Endothelial cell of umbilical vein (primary cell): ENCODE results near the gene PFKP. TPM values are rescaled to one million over a fixed set of nuclear protein-coding genes. Genes with fewer than 3 reads are reported as not detected.

ENCODE experiments used
- BruUV-seq: library from RNA; stranded (reverse); fragments of 400-500 nt; replicated peaks from 2 replicates; lab custom pipeline; 2021; lab: Mats Ljungman, UMichigan
- CTCF ChIA-PET: fragments of 300-600, 350-600 bp; sonication (Branson Sonifier 250); formaldehyde crosslinking; loops from one replicate; lab custom pipeline; 2021; ENCODE audit warnings: antibody characterized with exemption, inconsistent platforms; lab: Charles Lee
- POLR2A ChIA-PET: fragments of 300-600, 350-600 bp; sonication (Branson Sonifier 250); formaldehyde crosslinking; loops from one replicate; lab custom pipeline; 2021; ENCODE audit warnings: antibody characterized with exemption, inconsistent platforms; lab: Charles Lee
- DNase-seq: peaks from one replicate; pipeline ENCODE4 v3.0.0-alpha.2; 2011; ENCODE audit warnings: low read depth, low spot score
- FAIRE-seq: peaks from 2 replicates; lab custom pipeline; 2011; peaks lifted over from hg19 to GRCh38; lab: Jason Lieb, UNC
- H2AFZ ChIP-seq: 2 replicates; pipeline ENCODE4 v1.6.0; 2012; ENCODE audit warnings: low read depth, low read length, control low read depth, inconsistent platforms
- H3K27ac ChIP-seq: 2 replicates; pipeline ENCODE4 v1.5.1; 2011; ENCODE audit warnings: low read depth, mild to moderate bottlenecking, control low read depth, low read length, moderate library complexity; ENCODE audit not compliant: insufficient read depth
- H3K27me3 ChIP-seq, 2 experiments: 2 replicates each; pipeline versions ENCODE4 v1.6.0 to v1.6.1; 2011; ENCODE audit warnings: low read length in 2 of 2, mixed read lengths in 1 of 2; ENCODE audit not compliant: control insufficient read depth in 2 of 2, insufficient read depth in 2 of 2
- H3K36me3 ChIP-seq, 2 experiments: 2 replicates in 1 of 2; 3 replicates in 1 of 2; pipeline ENCODE4 v1.5.1; 2011; ENCODE audit warnings: low read length in 2 of 2, mild to moderate bottlenecking in 1 of 2, moderate library complexity in 1 of 2; ENCODE audit not compliant: control insufficient read depth in 2 of 2, insufficient read depth in 2 of 2; ENCODE audit errors: extremely low read depth in 1 of 2
- H3K4me1 ChIP-seq: 3 replicates; pipeline ENCODE4 v1.5.1; 2011; ENCODE audit warnings: mild to moderate bottlenecking, low read length; ENCODE audit not compliant: control insufficient read depth, insufficient read depth; ENCODE audit errors: extremely low read depth
- H3K4me2 ChIP-seq: 2 replicates; pipeline ENCODE4 v1.6.1; 2011; ENCODE audit warnings: low read length, control low read depth, mixed read lengths; ENCODE audit not compliant: insufficient read depth
- H3K4me3 ChIP-seq, 3 experiments: fragments of 200-600 bp in 1 of 3; sonication (generic), shearing (Covaris generic) in 1 of 3; replicated peaks in 1 of 3; 2 replicates each; pipeline ENCODE4 v1.5.1; 2011 to 2016; ENCODE audit warnings: control low read depth in 3 of 3, low read length in 3 of 3, mild to moderate bottlenecking in 2 of 3, inconsistent platforms in 1 of 3, low read depth in 1 of 3, moderate library complexity in 1 of 3; ENCODE audit not compliant: insufficient read depth in 1 of 3
- H3K79me2 ChIP-seq: 2 replicates; pipeline ENCODE4 v1.6.0; 2012; ENCODE audit warnings: low read length, inconsistent platforms; ENCODE audit not compliant: control insufficient read depth, insufficient read depth
- H3K9ac ChIP-seq: replicated peaks from 2 replicates; pipeline ENCODE3; 2011; ENCODE audit warnings: low read length, control low read depth; ENCODE audit not compliant: insufficient read depth; ENCODE audit errors: extremely low read depth
- H3K9me1 ChIP-seq: replicated peaks from 3 replicates; pipeline ENCODE4 v1.6.0; 2011; ENCODE audit warnings: mild to moderate bottlenecking, low read length; ENCODE audit not compliant: control insufficient read depth, insufficient read depth; ENCODE audit errors: extremely low read depth
- H3K9me3 ChIP-seq: replicated peaks from 2 replicates; pipeline ENCODE4 v1.5.1; 2012; ENCODE audit warnings: low read length, inconsistent platforms; ENCODE audit not compliant: control insufficient read depth, insufficient read depth
- H4K20me1 ChIP-seq: replicated peaks from 2 replicates; pipeline ENCODE3; 2011; ENCODE audit warnings: mild to moderate bottlenecking, low read length; ENCODE audit not compliant: control insufficient read depth, insufficient read depth; ENCODE audit errors: extremely low read depth
- CTCF ChIP-seq, 2 donors: IDR thresholded peaks; 1 replicate in 1 of 2; 2 replicates in 1 of 2; pipeline ENCODE4 v1.5.1; 2011; ENCODE audit warnings: low read length in 2 of 2, mild to moderate bottlenecking in 2 of 2, moderate library complexity in 2 of 2, control low read depth in 1 of 2, inconsistent platforms in 1 of 2, low read depth in 1 of 2; ENCODE audit not compliant: insufficient read depth in 1 of 2; ENCODE audit errors: extremely low read depth in 1 of 2
- EZH2 ChIP-seq: IDR thresholded peaks from 2 replicates; pipeline ENCODE4 v1.6.1; 2012; ENCODE audit warnings: borderline replicate concordance, low read depth, mild to moderate bottlenecking, moderate library complexity, low read length, inconsistent platforms; ENCODE audit not compliant: severe bottlenecking
- FOS ChIP-seq: IDR thresholded peaks from 2 replicates; pipeline ENCODE4 v1.6.1; 2011; ENCODE audit warnings: mild to moderate bottlenecking, low read length, moderate library complexity, borderline replicate concordance; ENCODE audit not compliant: insufficient read depth
- GATA2 ChIP-seq: IDR thresholded peaks from 2 replicates; pipeline ENCODE4 v1.7.0; 2011; ENCODE audit warnings: low read depth, mild to moderate bottlenecking, moderate library complexity, mixed read lengths, low read length; ENCODE audit not compliant: insufficient read length, insufficient read depth
- JUN ChIP-seq: IDR thresholded peaks from 2 replicates; pipeline ENCODE4 v1.6.1; 2011; ENCODE audit warnings: borderline replicate concordance, low read depth; ENCODE audit not compliant: insufficient read length, insufficient read depth
- MAX ChIP-seq: IDR thresholded peaks from 2 replicates; pipeline ENCODE4 v1.6.1; 2011; ENCODE audit not compliant: insufficient read depth, insufficient read length
- MYC ChIP-seq: IDR thresholded peaks from one replicate; pipeline ENCODE4 v1.6.1; 2011; ENCODE audit warnings: mild to moderate bottlenecking, low read depth, low read length
- POLR2A ChIP-seq: IDR thresholded peaks from 2 replicates; pipeline ENCODE4 v1.6.1; 2012; ENCODE audit warnings: low read depth, mild to moderate bottlenecking, control low read depth, low read length
- POLR2AphosphoS5 ChIP-seq: IDR thresholded peaks from 2 replicates; pipeline ENCODE4 v1.6.1; 2012; ENCODE audit warnings: low read depth, mild to moderate bottlenecking, control low read depth, low read length, moderate library complexity; ENCODE audit not compliant: insufficient read depth
- dilution Hi-C: fragments of 300-500 bp; cut with MboI; formaldehyde crosslinking; loops from one replicate; pipeline ENCODE4 v1.15.0; 2019; ENCODE audit warnings: low sequenced_read_pairs; ENCODE audit not compliant: extremely low pct_ligation_motif_present
- intact Hi-C: fragments of 100-400 bp; cut with micrococcal nuclease; formaldehyde crosslinking; loops from one replicate; pipeline ENCODE4 v1.10.0; 2022
- polyA plus RNA-seq, 4 experiments: library from polyadenylated mRNA; depleted of rRNA in 3 of 4; stranded (reverse) in 3 of 4; unstranded in 1 of 4; fragments of >200 nt; gene quantifications; 2 replicates each; pipeline versions ENCODE4 v1.2.1 to v1.2.3, GENCODE V29; 2011 to 2012; ENCODE audit warnings: missing spikeins in 1 of 4
- total RNA-seq: library from RNA; stranded (reverse); gene quantifications from 2 replicates; pipeline ENCODE4 v1.2.3, GENCODE V29; 2021

PFKP gene
- total and polyA plus RNA-seq, 2 donors (not counting 3 experiments of a cell fraction or from before 2014, with no cell fraction given), result 185 to 359 TPM

- Histone ChIP-seq H3K4me2 (no peak overlapping the region), H3K79me2 (peaks cover 80% of the 10 kb centered on the region), H2AFZ (no peak overlapping the region), H3K36me3 (peaks cover 11 to 20% of the 10 kb centered on the region in 2 experiments), H3K9me3 (no peaks in the 10 kb centered on the region), H3K9me1 (no peaks in the 10 kb centered on the region), H3K4me3 (no peak overlapping the region), H3K27ac (no peak overlapping the region), H3K9ac (no peak overlapping the region), H4K20me1 (no peaks in the 10 kb centered on the region), H3K27me3 (no peaks in the 10 kb centered on the region), H3K4me1 (peaks cover 7% of the 10 kb centered on the region)
- CTCF ChIA-PET, result interaction anchor here (1.0 to 1.8 kb wide), 6 partner anchors 10 to 41 kb away, joined by 3 to 10 read pairs (median 7); no protein-coding TSS in a partner anchor
- no peak for TF ChIP-seq FOS
- no peak for TF ChIP-seq POLR2A
- no peak for TF ChIP-seq JUN
- no peak for TF ChIP-seq GATA2
- TF ChIP-seq CTCF (IDR thresholded peaks at IDR 0.05; ENCODE audit: extremely low read depth in 1 of 2, insufficient read depth in 1 of 2, low read depth in 1 of 2, low read length in 2 of 2), result no peak
- no peak for TF ChIP-seq MAX
- TF ChIP-seq MYC, result no peak
- no peak for TF ChIP-seq POLR2AphosphoS5
- no peak for TF ChIP-seq EZH2
- no TSS peak for BruUV-seq
- DNase-seq (no peak), FAIRE-seq (no peak)
- dilution Hi-C loops, result no loop called here
- intact Hi-C loops, result no loop called here
- POLR2A ChIA-PET, result interaction anchor here (1.5 to 1.6 kb wide), 2 partner anchors 10 to 14 kb away, joined by 4 to 7 read pairs; no protein-coding TSS in a partner anchor
These were observed 14.1 kb downstream of the PFKP start for GRCh38 chr10:3081383-3081981.
